ENCODE measurements around the gene SAMD4A. TPM values are rescaled to one million over a fixed set of nuclear protein-coding genes. Genes with fewer than 3 reads are reported as not detected.
A peak's percentile ranks its signal among the peaks of the same experiment; 100 is the strongest.
"Not testable (repeated sequence)": the region's sequence is repeated elsewhere in the genome, so short reads cannot be mapped to it uniquely, and the experiment has no call there.

The SAMD4A gene
- total RNA-seq, 1 experiment from 2014 or later, result 8.7 TPM

DNA sequence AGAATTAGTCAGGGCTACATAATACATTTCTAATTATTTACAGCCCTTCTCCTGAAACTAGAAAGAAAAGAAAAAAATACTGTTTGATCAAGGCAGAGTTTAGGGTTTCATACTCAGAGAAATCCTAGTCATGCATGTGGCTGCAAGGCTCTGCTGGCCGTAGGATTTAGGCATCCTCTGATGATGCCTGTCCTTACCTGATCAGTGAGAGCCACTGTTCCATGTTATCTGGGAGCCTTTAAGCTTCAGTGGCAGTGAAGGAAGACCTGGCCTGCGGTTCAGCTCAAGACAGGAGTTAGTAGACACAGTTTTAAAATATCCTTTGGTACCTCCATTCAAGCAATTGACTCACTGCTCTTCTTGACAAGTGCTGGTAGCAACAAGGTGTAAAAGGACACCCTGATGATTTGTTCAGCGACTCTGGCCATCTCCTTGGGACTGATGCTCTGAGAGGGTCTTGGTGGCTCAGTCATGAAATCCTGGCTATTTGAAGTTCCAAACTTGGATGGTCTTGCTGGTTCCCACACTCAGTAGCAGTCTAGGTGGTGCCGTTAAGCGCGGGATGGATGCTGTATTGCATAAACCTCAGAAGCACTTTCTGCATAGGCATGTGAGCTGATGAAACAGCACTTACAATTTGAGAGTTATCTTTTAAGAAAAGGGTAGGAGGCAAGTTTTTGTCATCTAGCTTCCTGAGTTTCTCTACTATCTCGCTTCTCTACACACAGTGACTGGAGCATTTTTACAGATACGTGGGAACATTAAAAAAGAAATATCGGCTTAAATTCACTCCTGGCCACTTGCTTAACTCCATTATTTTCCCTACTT, 162.0 kb downstream of the SAMD4A start:
- Histone ChIP-seq H3K27me3 (no peaks in the 10 kb centered on the region), H3K4me3 (no peak overlapping the region), H3K9me3 (no peaks in the 10 kb centered on the region), H3K36me3 (no peaks in the 10 kb centered on the region)
- DNase-seq, result no peak

DNA sequence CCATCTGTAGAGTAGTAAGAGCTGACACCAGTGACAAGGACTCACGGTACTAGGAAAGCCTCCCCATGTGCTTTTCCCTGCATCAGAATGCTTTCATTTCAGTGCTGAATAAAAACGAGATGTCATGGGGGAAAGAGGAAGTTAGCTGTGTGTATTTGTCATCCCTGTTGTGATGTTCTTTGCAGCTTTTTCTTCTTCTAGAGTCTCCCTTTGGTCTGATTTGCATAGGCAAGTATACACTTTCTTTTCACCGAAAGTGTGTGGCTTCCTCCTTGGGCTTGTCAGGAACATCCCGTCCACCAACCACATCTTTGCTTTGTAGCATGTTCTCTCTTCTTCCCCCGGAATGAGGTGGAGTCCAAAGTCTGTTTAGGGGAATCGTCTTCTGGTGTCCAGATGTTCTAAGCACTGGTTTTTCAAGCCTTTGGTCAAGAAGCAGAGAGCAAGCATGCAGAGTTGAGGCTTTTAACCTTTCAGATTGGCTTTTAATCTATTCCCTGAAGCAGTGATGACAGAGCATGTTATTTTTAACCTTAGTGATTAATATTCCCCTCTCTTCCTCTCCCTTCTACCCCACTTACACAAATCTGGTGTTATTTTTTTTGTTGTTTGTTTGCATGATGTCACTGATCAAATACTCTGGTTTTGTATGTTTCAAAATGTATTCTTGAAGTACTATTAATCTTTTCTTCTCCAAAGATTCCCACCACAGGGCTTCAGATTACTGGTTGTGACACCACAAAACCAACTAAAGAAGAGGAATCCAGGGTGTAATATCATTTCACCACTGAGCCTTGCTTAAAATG, 163.4 kb downstream of the SAMD4A start:
- H3K4me3 ChIP-seq, result peak overlapping the region; percentile 27
- DNase-seq, result no peak

DNA sequence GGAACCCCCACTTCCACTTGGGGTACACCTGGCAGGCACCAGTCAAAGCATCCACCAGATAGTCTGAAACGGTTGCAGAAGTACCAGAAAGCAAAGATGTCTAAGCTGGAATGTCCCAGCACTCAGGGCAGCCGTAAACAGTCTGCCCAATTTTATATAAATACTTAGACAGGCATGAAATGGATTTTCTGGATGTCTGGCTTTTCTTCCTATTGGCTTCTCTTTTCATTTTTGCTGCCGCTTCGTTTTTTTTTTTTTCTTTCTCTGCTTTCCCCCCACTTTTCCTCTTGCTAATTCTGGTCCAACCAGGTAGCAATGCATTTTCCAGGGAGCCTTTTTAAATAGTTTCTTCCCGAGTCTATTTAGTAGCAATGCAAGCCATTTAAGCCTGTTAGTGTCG, 168.0 kb downstream of the SAMD4A start:
- H3K4me3 ChIP-seq, result no peak overlapping the region
- no peaks in the 10 kb centered on the region for H3K9me3 ChIP-seq
- no peak for DNase-seq
- H3K27me3 ChIP-seq, result no peaks in the 10 kb centered on the region
- no peaks in the 10 kb centered on the region for H3K36me3 ChIP-seq

More for the DNA sequence above, 163.4 kb downstream of the SAMD4A start:
- H3K9me3 ChIP-seq, result no peaks in the 10 kb centered on the region
- H3K36me3 ChIP-seq, result no peaks in the 10 kb centered on the region
- no peaks in the 10 kb centered on the region for H3K27me3 ChIP-seq

GRCh38 chr14:54735424-54735823, 168.5 kb downstream of the SAMD4A start:
- H3K9me3 ChIP-seq, result no peaks in the 10 kb centered on the region

GRCh38 chr14:54737132-54737711, 170.3 kb downstream of the SAMD4A start:
- no peak overlapping the region for H3K4me3 ChIP-seq
- H3K36me3 ChIP-seq, result no peaks in the 10 kb centered on the region
- H3K27me3 ChIP-seq, result no peaks in the 10 kb centered on the region
- DNase-seq, result no peak
- no peaks in the 10 kb centered on the region for H3K9me3 ChIP-seq

More at GRCh38 chr14:54735424-54735823, 168.5 kb downstream of the SAMD4A start:
- Histone ChIP-seq H3K36me3 (no peaks in the 10 kb centered on the region), H3K27me3 (no peaks in the 10 kb centered on the region), H3K4me3 (no peak overlapping the region)
- no peak for DNase-seq

DNA sequence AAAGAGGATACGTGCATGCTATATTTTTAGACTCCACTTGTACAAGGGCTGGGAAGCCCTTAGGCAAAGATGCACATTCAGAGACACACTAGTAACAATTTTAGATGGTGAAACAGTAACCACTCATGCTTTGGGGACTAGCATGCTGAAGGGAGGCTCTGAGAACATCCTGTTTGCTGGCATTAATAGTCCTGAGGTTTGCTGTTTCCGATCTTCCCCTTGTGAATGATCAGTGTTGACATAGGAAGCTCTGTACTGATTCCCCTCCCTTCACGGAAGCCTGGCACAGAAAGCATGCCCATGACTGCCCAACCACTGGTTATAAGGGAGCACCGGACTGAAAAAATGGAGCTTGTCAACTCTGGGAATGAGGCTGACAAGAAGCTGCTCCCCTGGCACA, 171.1 kb downstream of the SAMD4A start:
- no peaks in the 10 kb centered on the region for H3K36me3 ChIP-seq
- no peaks in the 10 kb centered on the region for H3K27me3 ChIP-seq
- H3K4me3 ChIP-seq, result no peak overlapping the region
- H3K9me3 ChIP-seq, result no peaks in the 10 kb centered on the region
- DNase-seq, result no peak

- H3K4me3 ChIP-seq, result no peak overlapping the region
- H3K27me3 ChIP-seq, result no peaks in the 10 kb centered on the region
- no peaks in the 10 kb centered on the region for H3K36me3 ChIP-seq
- DNase-seq, result no peak
- H3K9me3 ChIP-seq, result no peaks in the 10 kb centered on the region
Measured at GRCh38 chr14:54739514-54739913, 172.6 kb downstream of the SAMD4A start.

GRCh38 chr14:54742492-54743350, 175.8 kb downstream of the SAMD4A start:
- DNase-seq, result no peak
- Histone ChIP-seq H3K9me3 (no peaks in the 10 kb centered on the region), H3K36me3 (no peaks in the 10 kb centered on the region), H3K27me3 (no peaks in the 10 kb centered on the region), H3K4me3 (no peak overlapping the region)

DNA sequence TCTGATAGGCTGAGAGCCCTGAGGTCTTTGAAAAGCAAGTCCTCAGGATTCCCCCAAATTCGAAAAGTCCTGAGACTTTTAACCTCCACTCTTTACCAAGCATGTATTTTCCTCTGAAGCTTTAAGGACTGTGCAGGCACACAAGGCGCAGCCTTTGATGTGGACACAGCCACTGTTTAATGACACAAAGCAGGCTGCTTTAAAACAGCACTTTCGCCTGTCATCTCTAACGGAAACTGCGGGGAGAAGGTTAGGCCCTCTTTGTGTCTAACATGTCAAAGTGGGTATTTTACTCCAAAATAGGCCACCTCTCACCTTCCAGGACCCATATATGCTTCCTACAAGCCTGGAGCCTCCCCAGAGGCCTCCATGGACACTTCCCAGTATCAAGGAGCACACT, 176.5 kb downstream of the SAMD4A start:
- Histone ChIP-seq H3K9me3 (no peaks in the 10 kb centered on the region), H3K27me3 (no peaks in the 10 kb centered on the region), H3K36me3 (no peaks in the 10 kb centered on the region), H3K4me3 (no peak overlapping the region)
- no peak for DNase-seq

DNA sequence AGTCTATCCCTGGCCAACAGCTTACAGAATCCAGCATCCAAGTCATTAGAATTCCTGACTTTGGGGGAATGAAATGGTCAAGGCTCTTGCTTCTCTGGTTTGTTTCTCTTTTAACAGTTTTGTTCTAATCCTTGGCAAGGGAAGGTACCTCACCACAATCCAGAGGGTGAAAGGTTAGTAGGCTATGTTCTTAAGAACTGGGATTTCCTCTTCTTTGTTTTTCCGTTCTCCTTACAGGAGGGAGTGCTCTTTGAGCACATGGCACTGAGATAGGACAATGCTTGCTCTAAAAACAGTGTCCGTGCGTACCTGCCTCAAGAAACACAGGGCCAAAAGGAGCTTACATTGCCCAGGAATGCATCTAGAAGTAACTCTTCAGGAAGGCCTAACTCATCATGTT, 179.1 kb downstream of the SAMD4A start:
- H3K27me3 ChIP-seq, result no peaks in the 10 kb centered on the region
- no peaks in the 10 kb centered on the region; the same call in 1 of the 2 replicates for H3K36me3 ChIP-seq
- DNase-seq, result no peak
- H3K9me3 ChIP-seq, result no peaks in the 10 kb centered on the region
- no peak overlapping the region for H3K4me3 ChIP-seq

DNA sequence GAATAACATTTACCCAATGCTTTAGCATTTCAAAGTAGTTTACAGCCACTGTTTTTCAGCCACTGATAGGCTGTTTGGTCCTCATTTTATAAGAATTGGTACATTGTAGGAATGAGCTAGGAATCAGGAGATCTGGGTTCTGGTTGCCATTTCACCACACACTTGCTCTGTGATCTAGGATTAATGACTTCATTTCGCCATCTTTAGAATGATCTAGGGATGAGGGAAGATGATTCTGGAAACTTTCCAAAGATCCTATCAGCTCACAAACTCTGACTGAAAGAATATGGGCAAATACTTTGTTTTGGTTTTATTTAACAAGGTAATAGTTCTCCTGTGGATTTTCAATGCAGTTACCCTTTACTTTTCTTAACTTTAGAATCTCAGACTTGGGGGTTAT, 180.7 kb downstream of the SAMD4A start:
- no peaks in the 10 kb centered on the region; the same call in 1 of the 2 replicates for H3K36me3 ChIP-seq
- DNase-seq, result no peak
- H3K4me3 ChIP-seq, result no peak overlapping the region

GRCh38 chr14:54749180-54749579, 182.3 kb downstream of the SAMD4A start:
- H3K4me3 ChIP-seq, result no peak overlapping the region
- H3K9me3 ChIP-seq, result no peaks in the 10 kb centered on the region
- no peaks in the 10 kb centered on the region; the same call in 1 of the 2 replicates for H3K36me3 ChIP-seq
- H3K27me3 ChIP-seq, result no peaks in the 10 kb centered on the region
- no peak for DNase-seq

More for the DNA sequence above, 180.7 kb downstream of the SAMD4A start:
- Histone ChIP-seq H3K9me3 (no peaks in the 10 kb centered on the region), H3K27me3 (no peaks in the 10 kb centered on the region)

GRCh38 chr14:54749727-54750126, 182.8 kb downstream of the SAMD4A start:
- no peak overlapping the region for H3K4me3 ChIP-seq

GRCh38 chr14:54752611-54753010, 185.7 kb downstream of the SAMD4A start:
- not testable (repeated sequence) for H3K9me3 ChIP-seq, H3K27me3 ChIP-seq, H3K4me3 ChIP-seq, H3K36me3 ChIP-seq, DNase-seq

More at GRCh38 chr14:54749727-54750126, 182.8 kb downstream of the SAMD4A start:
- no peaks in the 10 kb centered on the region; the same call in 1 of the 2 replicates for H3K36me3 ChIP-seq
- DNase-seq, result no peak
- H3K9me3 ChIP-seq, result no peaks in the 10 kb centered on the region
- no peaks in the 10 kb centered on the region for H3K27me3 ChIP-seq

- H3K36me3 ChIP-seq, H3K27me3 ChIP-seq, H3K9me3 ChIP-seq, DNase-seq, H3K4me3 ChIP-seq: not testable (repeated sequence)
Measured at GRCh38 chr14:54753396-54753795, 186.5 kb downstream of the SAMD4A start.

- DNase-seq, result no peak
- no peak overlapping the region for H3K4me3 ChIP-seq
Measured at GRCh38 chr14:54754116-54754622, 187.2 kb downstream of the SAMD4A start.

More at GRCh38 chr14:54754116-54754622, 187.2 kb downstream of the SAMD4A start:
- Histone ChIP-seq H3K36me3 (no peaks in the 10 kb centered on the region; the same call in 1 of the 2 replicates), H3K9me3 (no peaks in the 10 kb centered on the region), H3K27me3 (no peaks in the 10 kb centered on the region)

All from MG63 (cell line).